HEK293T (cell line): ENCODE measurements around the gene PDE6B.
A peak's percentile ranks its signal among the peaks of the same experiment; 100 is the strongest.

Experiments
- CTCF ChIA-PET: fragments of 350-600 bp; formaldehyde crosslinking; extraction: SDS; loops from one replicate; lab custom pipeline; 2021; ENCODE audit warnings: antibody characterized with exemption, inconsistent platforms; lab: Yijun Ruan, JAX
- POLR2A ChIA-PET: fragments of 350-600 bp; formaldehyde crosslinking; extraction: SDS; loops from one replicate; lab custom pipeline; 2020; ENCODE audit warnings: antibody characterized with exemption, inconsistent platforms; lab: Yijun Ruan, JAX
- DNase-seq: peaks from one replicate; pipeline ENCODE4 v3.0.0; 2012; ENCODE audit warnings: mixed read lengths; ENCODE audit errors: extremely low spot score
- ARNT ChIP-seq: fragments of 450-650 bp; IDR thresholded peaks from 2 replicates; pipeline ENCODE4 v1.6.1; 2017; ENCODE audit warnings: mild to moderate bottlenecking
- BHLHE40 ChIP-seq: fragments of 450-650 bp; IDR thresholded peaks from 2 replicates; pipeline ENCODE4 v1.6.1; 2016; ENCODE audit warnings: mild to moderate bottlenecking, moderate library complexity, borderline replicate concordance
- CTBP1 ChIP-seq: fragments of 450-650 bp; IDR thresholded peaks from 2 replicates; pipeline ENCODE4 v1.6.1; 2016; ENCODE audit warnings: borderline replicate concordance
- ELF4 ChIP-seq: fragments of 450-650 bp; IDR thresholded peaks from 2 replicates; pipeline ENCODE4 v1.6.1; 2017; ENCODE audit warnings: antibody characterized with exemption
- FOXA1 ChIP-seq: fragments of 450-650 bp; IDR thresholded peaks from 2 replicates; pipeline ENCODE4 v1.6.1; 2016; ENCODE audit warnings: mild to moderate bottlenecking
- FOXK2 ChIP-seq: fragments of 450-650 bp; IDR thresholded peaks from 2 replicates; pipeline ENCODE4 v1.6.1; 2016; ENCODE audit warnings: mild to moderate bottlenecking
- FOXM1 ChIP-seq: fragments of 450-650 bp; IDR thresholded peaks from 2 replicates; pipeline ENCODE4 v1.6.1; 2017; ENCODE audit warnings: mild to moderate bottlenecking, borderline replicate concordance
- HDGF ChIP-seq: fragments of 450-650 bp; IDR thresholded peaks from 2 replicates; pipeline ENCODE4 v1.6.1; 2017; ENCODE audit warnings: antibody characterized with exemption, borderline replicate concordance
- L3MBTL2 ChIP-seq: fragments of 450-650 bp; conservative IDR thresholded peaks from 2 replicates; pipeline ENCODE4 v1.6.1; 2016; ENCODE audit warnings: mild to moderate bottlenecking
- LEF1 ChIP-seq: fragments of 450-650 bp; IDR thresholded peaks from 2 replicates; pipeline ENCODE4 v1.6.1; 2017; ENCODE audit warnings: mild to moderate bottlenecking, borderline replicate concordance
- NFRKB ChIP-seq: fragments of 450-650 bp; IDR thresholded peaks from 2 replicates; pipeline ENCODE4 v1.6.1; 2016; ENCODE audit warnings: mild to moderate bottlenecking, moderate library complexity
- SP1 ChIP-seq: fragments of 450-650 bp; IDR thresholded peaks from 2 replicates; pipeline ENCODE4 v1.6.1; 2017
- SUZ12 ChIP-seq: fragments of 450-650 bp; IDR thresholded peaks from 2 replicates; pipeline ENCODE4 v1.6.1; 2016; ENCODE audit warnings: mild to moderate bottlenecking
- TARDBP ChIP-seq: fragments of 450-650 bp; IDR thresholded peaks from 2 replicates; pipeline ENCODE4 v1.6.1; 2016
- ZNF384 ChIP-seq: fragments of 450-650 bp; IDR thresholded peaks from 2 replicates; pipeline ENCODE4 v1.6.1; 2016
- TF ChIP-seq, protein P1 (sequence below): fragments of 450-650 bp; IDR thresholded peaks from 2 replicates; pipeline ENCODE4 v1.6.1; 2016

PDE6B gene

DNA sequence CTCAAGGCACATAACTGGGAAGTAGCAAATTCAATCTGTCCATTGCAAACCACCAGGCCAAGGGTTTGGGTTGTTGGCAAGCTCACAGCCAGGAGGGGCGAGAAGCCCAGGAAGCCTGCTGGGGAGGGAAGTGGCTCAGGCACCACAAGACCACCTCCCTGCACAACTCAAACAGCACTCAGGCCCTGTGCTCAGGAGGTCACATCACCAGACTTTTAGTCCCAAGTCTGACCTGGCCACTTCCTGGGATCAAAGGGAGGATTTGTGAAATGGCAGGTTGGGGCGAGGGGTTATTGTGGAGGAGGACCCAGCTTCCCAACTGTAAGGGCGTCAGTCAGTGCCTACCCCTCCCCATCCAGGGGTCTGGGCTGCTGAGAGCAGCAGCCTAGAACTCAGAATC is 46.4 kb downstream of the PDE6B start:
- no peak for DNase-seq
- ChIA-PET CTCF (no interaction called here), POLR2A (interaction anchor here (0.7 kb wide), 1 partner anchor 120 kb away, joined by 3 read pairs; no protein-coding TSS in a partner anchor)
- TF ChIP-seq HDGF (no peak), SP1 (no peak), FOXM1 (no peak), SUZ12 (no peak), FOXA1 (no peak), BHLHE40 (no peak), ELF4 (no peak), LEF1 (no peak), TARDBP (no peak), NFRKB (no peak), CTBP1 (no peak), L3MBTL2 (no peak), ARNT (no peak), FOXK2 (no peak), ZNF384 (no peak)
- TF ChIP-seq, protein P1, sequence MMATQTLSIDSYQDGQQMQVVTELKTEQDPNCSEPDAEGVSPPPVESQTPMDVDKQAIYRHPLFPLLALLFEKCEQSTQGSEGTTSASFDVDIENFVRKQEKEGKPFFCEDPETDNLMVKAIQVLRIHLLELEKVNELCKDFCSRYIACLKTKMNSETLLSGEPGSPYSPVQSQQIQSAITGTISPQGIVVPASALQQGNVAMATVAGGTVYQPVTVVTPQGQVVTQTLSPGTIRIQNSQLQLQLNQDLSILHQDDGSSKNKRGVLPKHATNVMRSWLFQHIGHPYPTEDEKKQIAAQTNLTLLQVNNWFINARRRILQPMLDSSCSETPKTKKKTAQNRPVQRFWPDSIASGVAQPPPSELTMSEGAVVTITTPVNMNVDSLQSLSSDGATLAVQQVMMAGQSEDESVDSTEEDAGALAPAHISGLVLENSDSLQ, result no peak

DNA sequence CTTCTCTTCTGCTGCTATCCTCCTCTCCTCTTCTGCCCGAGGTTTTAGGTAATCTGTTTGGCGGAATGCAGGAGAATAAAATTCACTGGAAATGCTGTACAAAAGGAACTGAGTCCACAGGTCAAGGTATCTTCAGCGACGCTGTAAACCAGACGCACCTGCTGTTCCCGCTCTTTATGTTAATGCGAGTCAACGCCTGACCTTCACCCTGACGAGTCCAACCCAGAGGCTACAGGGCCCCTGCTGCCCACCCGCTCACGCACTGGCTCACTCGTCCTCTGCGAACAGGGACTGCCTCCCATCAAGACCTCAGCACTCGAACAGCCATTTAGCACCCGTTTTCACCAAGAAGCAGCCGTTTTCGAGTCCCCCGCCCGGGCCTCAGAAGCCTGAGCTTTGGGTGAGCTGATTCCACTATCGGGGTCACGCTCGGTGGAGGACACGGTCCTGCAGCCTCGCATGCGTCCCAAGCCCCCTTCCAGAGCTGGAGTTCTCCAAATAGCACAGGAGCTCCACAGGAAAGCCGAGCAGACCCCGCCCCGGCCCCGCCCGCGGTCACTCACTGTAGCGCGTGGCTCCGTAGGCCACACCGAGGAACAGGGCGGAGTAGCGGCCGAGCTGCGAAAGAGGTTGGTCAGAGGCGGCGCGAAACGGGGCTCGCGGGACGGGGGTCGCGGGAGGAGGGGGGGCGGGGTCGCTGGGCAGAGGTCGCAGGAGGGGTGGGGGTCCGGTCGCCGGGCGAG is 48.1 kb downstream of the PDE6B start:
- DNase-seq, result peak; percentile 51
- ChIA-PET CTCF (interaction anchor here (0.6 to 1.0 kb wide), 2 partner anchors 10 to 69 kb away, joined by 3 to 4 read pairs; no protein-coding TSS in a partner anchor), POLR2A (interaction anchor here (0.8 to 2.0 kb wide), 6 partner anchors 11 to 270 kb away, joined by 3 to 7 read pairs (median 3); no protein-coding TSS in a partner anchor)
- TF ChIP-seq ELF4, result no peak
- no peak for TF ChIP-seq SUZ12
- no peak for TF ChIP-seq CTBP1
- no peak for TF ChIP-seq TARDBP
- TF ChIP-seq L3MBTL2, result peak; percentile 68
- no peak for TF ChIP-seq NFRKB
- no peak for TF ChIP-seq ZNF384
- no peak for TF ChIP-seq FOXK2

DNA sequence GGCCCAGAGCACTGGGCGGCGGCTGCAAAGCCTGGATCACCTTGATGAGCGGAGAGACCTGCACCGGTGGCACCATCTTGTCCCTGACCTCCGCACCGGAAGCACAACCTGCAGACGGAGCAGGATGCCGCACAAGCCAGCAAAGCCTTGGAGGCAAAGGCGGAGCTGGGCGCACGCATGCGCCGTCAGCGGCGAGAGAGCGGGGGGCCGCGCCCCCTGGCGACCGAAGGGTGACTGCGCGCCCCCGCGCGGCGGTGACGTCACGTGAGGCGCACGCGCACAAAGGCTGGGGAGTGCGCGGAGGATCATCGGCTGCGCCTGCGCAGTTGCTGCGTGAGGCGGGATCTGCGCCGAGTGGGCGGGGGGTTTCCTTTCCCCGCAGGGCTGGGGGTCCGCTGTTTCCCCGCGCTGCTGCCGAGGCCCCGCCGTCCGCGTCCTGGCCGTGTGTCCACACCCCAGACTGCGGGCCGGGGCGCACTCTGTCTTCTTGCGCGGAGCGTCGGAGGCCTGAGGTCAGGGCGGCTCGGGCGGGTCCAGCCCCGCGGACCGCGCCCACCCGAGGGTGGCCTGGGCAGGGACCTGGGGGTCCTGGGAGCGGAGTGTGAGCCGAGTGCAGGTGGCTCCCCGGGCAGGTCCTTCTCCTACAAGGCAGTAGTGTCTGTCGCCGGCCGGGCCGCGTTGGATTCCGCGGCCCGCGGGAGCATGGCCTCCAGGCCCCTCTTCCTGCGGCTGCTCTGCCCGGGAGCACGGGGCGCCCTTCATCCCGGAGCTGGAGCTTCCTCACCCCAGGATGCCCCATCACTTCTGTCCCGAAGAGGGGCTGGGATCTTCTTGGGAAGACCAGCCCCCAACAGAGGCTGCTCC is 49.0 kb downstream of the PDE6B start, which contains the start of the genes ATP5ME and MYL5:
Gene ATP5ME, minus strand, starts transcription at position 105 of the 864 bp plus-strand sequence. Its CDS starts 29 bp downstream, at position 76.
Gene MYL5, plus strand, starts transcription at position 371 of the 864 bp plus-strand sequence. CDS start 3,485 bp downstream, outside the sequence.
- CTCF ChIA-PET, result interaction anchor here (0.6 to 1.0 kb wide), 2 partner anchors 9 to 70 kb away, joined by 3 to 4 read pairs; no protein-coding TSS in a partner anchor
- POLR2A ChIA-PET, result interaction anchor here (0.6 to 2.0 kb wide), 15 partner anchors 10 to 271 kb away, joined by 3 to 9 read pairs (median 4); no protein-coding TSS in a partner anchor
- TF ChIP-seq CTBP1, result no peak
- DNase-seq, result peak; percentile 100

- ChIA-PET CTCF (interaction anchor here (1.0 kb wide), 1 partner anchor 9 kb away, joined by 5 read pairs; no protein-coding TSS in a partner anchor), POLR2A (interaction anchor here (1.1 to 2.0 kb wide), 5 partner anchors 9 to 91 kb away, joined by 4 to 9 read pairs (median 4); no protein-coding TSS in a partner anchor)
- DNase-seq, result no peak
- TF ChIP-seq ZNF384 (no peak), BHLHE40 (no peak), NFRKB (no peak), LEF1 (no peak), HDGF (0 out of 2 replicates have a peak, but pooled peaks have one; percentile 62), SUZ12 (no peak)
- TF ChIP-seq, protein P1, result no peak
Measured at GRCh38 chr4:675036-675882, 49.9 kb downstream of the PDE6B start.

- TF ChIP-seq ELF4 (no peak), FOXM1 (no peak), HDGF (no peak), BHLHE40 (no peak), CTBP1 (no peak), FOXK2 (no peak), NFRKB (no peak), ARNT (no peak), TARDBP (no peak), FOXA1 (no peak), L3MBTL2 (no peak), SUZ12 (no peak), LEF1 (no peak), SP1 (no peak)
- TF ChIP-seq, protein P1, result no peak
- DNase-seq, result no peak
- ChIA-PET CTCF (interaction anchor here (1.0 kb wide), 1 partner anchor 8 kb away, joined by 5 read pairs; no protein-coding TSS in a partner anchor), POLR2A (interaction anchor here (1.2 to 2.0 kb wide), 3 partner anchors 10 to 73 kb away, joined by 4 to 9 read pairs (median 4); no protein-coding TSS in a partner anchor)
Measured at GRCh38 chr4:675980-676870, 50.9 kb downstream of the PDE6B start.
